Mesothelial cell of epicardium (in vitro differentiated cells): Measurements from ENCODE around the gene ATP2B1. TPM values are rescaled to one million over a fixed set of nuclear protein-coding genes. Genes with fewer than 3 reads are reported as not detected.

Source experiments
- DNase-seq, 2 experiments: peaks; one replicate each; pipeline ENCODE4 v3.0.0; 2021; ENCODE audit warnings: low spot score in 2 of 2; ENCODE audit not compliant: unreplicated experiment in 2 of 2
- H3K27ac Mint-ChIP-seq: 2 replicates; pipeline ENCODE4 v1.8.0; 2021; ENCODE audit warnings: mixed read lengths
- H3K27me3 Mint-ChIP-seq: 2 replicates; pipeline ENCODE4 v1.8.0; 2021; ENCODE audit warnings: low read depth, mixed read lengths
- H3K36me3 Mint-ChIP-seq: 2 replicates; pipeline ENCODE4 v1.8.0; 2021; ENCODE audit warnings: mixed read lengths
- H3K4me1 Mint-ChIP-seq: 2 replicates; pipeline ENCODE4 v1.8.0; 2021; ENCODE audit warnings: mixed read lengths
- H3K4me3 Mint-ChIP-seq: 2 replicates; pipeline ENCODE4 v1.8.0; 2021; ENCODE audit warnings: mild to moderate bottlenecking, moderate library complexity, mixed read lengths
- H3K9me3 Mint-ChIP-seq: 2 replicates; pipeline ENCODE4 v1.8.0; 2021; ENCODE audit warnings: mixed read lengths
- total RNA-seq: library from RNA; stranded (reverse); gene quantifications from 3 replicates; pipeline ENCODE4 v1.2.1, GENCODE V29; 2021
- TF ChIP-seq, protein P1 (sequence below): fragments of 200-600 bp; sonication (generic); IDR thresholded peaks from one replicate; pipeline ENCODE4 v1.5.0; 2021; ENCODE audit warnings: antibody characterized with exemption; ENCODE audit not compliant: unreplicated experiment

Gene ATP2B1
- total RNA-seq, 1 donor from 2014 or later = 131 TPM

GRCh38 chr12:89710873-89711750 is 2.5 kb upstream of the ATP2B1 start:
- Mint-ChIP-seq H3K4me1 (peaks cover 21% of the 10 kb centered on the region), H3K27ac (peak overlapping the region; percentile 34), H3K36me3 (peaks cover 19% of the 10 kb centered on the region), H3K27me3 (no peaks in the 10 kb centered on the region), H3K9me3 (peaks cover 20% of the 10 kb centered on the region), H3K4me3 (peak overlapping the region; percentile 85)
- no peak for DNase-seq
- TF ChIP-seq, protein P1, sequence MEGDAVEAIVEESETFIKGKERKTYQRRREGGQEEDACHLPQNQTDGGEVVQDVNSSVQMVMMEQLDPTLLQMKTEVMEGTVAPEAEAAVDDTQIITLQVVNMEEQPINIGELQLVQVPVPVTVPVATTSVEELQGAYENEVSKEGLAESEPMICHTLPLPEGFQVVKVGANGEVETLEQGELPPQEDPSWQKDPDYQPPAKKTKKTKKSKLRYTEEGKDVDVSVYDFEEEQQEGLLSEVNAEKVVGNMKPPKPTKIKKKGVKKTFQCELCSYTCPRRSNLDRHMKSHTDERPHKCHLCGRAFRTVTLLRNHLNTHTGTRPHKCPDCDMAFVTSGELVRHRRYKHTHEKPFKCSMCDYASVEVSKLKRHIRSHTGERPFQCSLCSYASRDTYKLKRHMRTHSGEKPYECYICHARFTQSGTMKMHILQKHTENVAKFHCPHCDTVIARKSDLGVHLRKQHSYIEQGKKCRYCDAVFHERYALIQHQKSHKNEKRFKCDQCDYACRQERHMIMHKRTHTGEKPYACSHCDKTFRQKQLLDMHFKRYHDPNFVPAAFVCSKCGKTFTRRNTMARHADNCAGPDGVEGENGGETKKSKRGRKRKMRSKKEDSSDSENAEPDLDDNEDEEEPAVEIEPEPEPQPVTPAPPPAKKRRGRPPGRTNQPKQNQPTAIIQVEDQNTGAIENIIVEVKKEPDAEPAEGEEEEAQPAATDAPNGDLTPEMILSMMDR = no peak

DNA sequence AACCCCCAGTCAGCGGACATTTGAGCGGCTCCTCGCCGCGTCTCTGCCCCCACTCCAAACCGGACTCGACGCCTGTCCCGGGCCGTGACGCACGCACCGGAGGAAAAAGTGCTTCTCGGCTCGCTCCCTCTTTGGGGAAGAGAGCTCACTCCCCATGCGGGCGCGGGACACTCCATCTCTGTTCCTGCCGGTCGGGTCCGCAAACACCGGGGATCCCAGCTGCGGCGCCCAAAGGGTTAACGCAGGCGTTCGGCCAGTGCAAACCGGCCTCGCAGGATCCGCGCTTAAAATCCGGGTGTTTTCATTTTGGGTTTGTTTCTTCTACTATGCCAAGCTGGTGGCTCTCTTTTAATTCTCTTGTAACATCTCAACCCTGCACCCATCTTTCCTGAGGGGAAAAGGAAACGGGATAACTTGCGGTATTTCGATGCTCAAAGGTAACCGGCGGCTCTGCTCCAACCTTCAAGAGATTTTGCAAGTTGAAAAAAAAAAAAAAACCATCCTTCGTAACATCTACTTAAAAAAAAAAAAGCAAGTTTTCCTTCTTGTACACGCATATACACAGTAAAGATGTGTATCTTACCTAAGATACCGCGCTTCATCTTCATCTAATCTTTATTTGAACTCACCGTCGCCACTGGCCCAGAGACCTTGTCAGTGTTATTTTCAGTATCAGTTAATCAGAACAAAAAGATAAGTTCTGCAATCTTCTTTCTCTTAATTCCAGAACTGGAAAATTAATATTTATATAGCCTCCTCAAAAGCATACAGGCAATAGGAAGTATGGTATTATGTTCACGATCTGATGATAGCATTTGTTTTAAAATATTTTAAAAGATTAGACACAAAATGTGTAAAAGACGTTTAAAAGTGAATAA is 1.6 kb upstream of the ATP2B1 start:
- Mint-ChIP-seq H3K36me3 (peaks cover 15% of the 10 kb centered on the region), H3K27ac (peak overlapping the region; percentile 95), H3K27me3 (no peaks in the 10 kb centered on the region), H3K9me3 (peaks cover 15% of the 10 kb centered on the region), H3K4me1 (peaks cover 29% of the 10 kb centered on the region), H3K4me3 (peak overlapping the region; percentile 85)
- DNase-seq = peak; percentile 46 to 72
- TF ChIP-seq, protein P1 = no peak

DNA sequence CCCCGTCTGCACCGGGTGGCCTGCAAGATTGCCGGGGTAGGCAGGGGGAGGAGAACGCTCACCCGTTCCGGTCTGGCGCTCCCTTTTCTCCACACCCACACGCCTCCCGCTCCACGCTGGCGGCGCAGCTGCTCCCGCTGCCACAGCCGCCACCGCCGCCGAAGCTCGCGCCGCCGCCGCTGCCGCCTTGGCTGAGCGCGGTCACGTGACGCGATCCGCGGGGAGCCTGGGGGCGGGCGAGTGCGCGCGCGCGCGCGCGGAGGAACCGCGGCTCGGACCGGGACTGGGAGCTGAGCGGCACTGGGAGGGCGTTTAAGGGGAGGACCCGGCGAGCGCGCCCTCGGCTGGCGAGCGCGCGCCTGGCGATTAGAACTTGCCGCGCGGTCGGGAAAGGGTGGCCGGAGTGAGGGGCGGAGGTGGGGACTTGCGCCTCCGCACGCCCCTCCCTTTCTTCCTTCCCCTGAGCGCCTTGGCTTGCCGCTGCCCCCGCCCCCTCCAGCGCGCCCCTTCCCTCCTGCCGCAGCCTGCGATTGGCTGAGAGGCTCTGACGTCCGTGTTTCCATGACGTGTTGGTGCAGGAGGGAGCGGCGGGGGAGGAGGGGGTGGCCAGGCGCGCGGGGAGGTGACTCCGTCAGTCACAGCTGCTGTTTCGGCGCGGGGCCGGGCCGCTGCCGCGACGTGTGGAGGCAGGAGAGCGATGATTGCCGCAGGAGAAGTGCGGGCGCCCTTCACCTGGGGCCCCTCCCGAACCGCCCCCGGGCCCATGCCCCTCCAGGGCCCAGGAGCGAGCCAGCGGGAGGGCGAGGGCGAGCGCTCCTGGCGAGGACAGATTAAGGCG is 738 bp upstream of the ATP2B1 start:
- peak overlapping the region; percentile 85 for H3K4me3 Mint-ChIP-seq
- TF ChIP-seq, protein P1 = no peak
- peak overlapping the region; percentile 95 for H3K27ac Mint-ChIP-seq
- peaks cover 8% of the 10 kb centered on the region for H3K9me3 Mint-ChIP-seq
- DNase-seq = peak; percentile 98
- H3K36me3 Mint-ChIP-seq = peaks cover 9% of the 10 kb centered on the region
- peaks cover 36% of the 10 kb centered on the region for H3K4me1 Mint-ChIP-seq
- H3K27me3 Mint-ChIP-seq = no peaks in the 10 kb centered on the region

GRCh38 chr12:89707703-89708564 is 704 bp downstream of the ATP2B1 start:
- H3K27me3 Mint-ChIP-seq = no peaks in the 10 kb centered on the region
- peaks cover 50% of the 10 kb centered on the region for H3K4me1 Mint-ChIP-seq
- peak; percentile 23 to 49 for DNase-seq

More at GRCh38 chr12:89707703-89708564, 704 bp downstream of the ATP2B1 start:
- Mint-ChIP-seq H3K27ac (peak overlapping the region; percentile 98), H3K36me3 (peaks cover 1% of the 10 kb centered on the region), H3K9me3 (no peaks in the 10 kb centered on the region), H3K4me3 (peak overlapping the region; percentile 99)
- TF ChIP-seq, protein P1 = no peak
